HG02610 (cell line): ENCODE results near the gene NOXO1.

Source experiments
- ATAC-seq: cut with Tn5 transposase; IDR thresholded peaks from one replicate; pipeline ENCODE4 v1.9.1; 2021; ENCODE audit warnings: mild to moderate bottlenecking, moderate library complexity; ENCODE audit not compliant: unreplicated experiment

Gene NOXO1

DNA sequence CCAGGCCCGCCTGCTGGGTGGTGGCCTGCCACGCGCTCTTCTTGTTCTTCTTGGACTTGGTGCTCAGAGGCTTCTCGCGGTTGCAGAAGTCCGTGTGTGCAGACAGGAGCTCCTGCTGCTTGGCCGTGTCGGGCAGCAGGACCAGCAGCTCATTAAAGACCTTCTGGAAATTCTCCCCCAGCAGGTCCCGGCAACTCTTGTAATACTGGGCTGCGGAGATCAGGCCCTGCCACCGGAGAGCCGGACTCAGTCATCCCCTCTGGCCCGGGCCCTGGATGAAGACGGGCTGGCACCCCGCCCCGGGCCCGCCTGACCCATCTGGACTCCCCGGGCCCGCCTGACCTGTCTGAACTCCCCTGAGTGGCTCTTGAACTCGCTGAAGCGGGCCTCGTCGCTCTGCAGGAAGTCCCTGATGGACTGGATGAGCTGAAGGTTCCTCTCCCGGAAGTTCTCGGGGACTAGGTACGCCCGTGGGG, 17.1 kb upstream of the NOXO1 start:
- ATAC-seq: no peak

DNA sequence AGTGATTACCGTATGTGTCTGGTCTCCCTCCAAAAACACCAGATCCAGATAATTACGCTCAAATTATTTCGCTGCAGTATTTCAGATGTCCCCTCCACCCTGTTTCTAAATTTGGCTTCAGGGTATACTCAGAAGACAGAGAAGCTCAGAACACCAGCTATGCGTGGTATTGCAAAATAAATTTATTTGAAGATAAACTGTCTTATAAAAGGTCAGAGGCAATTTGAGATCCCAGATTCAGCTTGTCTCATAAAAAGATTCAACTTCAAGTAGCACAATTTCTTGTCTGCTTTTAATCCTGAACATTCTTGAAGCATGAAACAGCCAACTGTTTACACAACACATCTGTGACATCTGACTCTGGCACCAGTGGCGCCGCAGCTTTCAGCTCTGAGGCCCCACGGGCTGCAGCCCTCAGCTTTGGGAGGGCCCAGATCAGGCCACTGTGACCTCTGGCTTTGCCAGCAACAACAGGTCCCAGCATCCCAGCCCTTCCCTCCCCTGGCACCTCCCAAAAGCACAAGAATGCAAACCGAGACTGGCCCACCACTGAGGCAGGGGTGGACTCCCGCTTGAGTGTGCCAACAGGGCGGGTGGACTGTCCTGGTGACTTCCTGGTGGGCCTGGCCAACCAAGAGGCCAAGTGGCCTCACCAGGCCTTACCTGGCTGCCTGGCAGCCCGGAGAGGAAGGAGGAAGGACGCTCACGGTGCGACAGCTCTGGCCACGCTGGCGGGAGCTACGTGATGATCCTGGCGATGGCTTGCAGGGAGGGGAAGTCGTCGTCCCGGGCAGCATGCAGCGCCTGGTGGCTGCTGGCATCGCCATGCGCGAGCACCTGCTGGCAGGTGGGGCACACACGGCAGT, 16.5 kb upstream of the NOXO1 start:
- no peak for ATAC-seq

DNA sequence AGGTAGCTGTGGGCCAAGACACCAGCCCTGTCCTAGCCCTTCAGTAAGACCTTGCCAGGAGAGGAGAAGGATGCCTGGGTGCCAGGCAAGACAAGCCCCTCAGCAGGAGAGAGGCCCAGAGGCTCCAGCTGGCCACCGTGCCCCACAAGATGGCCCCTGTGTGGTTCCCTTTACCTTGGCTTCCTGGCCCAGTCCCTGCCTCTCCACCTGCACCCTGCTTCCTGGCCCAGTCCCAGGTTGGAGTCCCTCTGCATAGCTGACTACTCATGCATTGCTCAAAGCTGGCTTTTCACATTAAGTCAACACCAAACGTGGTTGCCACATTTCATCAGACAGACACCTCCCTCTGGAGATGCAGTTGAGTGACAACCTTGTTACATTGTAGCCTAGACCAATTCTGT, 12.5 kb upstream of the NOXO1 start:
- no peak for ATAC-seq

DNA sequence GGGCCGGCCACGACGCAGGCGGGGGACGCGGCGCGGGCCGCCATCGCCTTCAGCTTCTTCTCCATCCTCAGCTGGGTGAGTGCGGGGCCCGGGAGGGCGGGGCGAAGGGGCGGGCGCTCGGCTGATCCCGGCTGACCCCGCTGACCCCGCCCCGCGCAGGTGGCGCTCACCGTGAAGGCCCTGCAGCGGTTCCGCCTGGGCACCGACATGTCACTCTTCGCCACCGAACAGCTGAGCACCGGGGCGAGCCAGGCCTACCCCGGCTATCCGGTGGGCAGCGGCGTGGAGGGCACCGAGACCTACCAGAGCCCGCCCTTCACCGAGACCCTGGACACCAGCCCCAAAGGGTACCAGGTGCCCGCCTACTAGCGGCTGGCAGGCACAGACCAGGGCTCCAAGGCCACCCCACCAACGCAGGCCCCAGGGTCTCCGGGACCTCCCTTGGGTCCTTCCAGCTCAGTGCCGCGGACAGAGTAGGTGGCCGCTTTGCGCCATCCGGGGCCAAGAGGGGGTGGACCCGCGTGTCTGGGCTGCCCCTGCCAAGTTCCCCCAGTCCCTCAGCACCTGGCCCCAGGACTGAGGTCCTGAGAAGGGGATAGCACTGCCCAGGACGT, 11.5 kb upstream of the NOXO1 start:
- no peak for ATAC-seq

DNA sequence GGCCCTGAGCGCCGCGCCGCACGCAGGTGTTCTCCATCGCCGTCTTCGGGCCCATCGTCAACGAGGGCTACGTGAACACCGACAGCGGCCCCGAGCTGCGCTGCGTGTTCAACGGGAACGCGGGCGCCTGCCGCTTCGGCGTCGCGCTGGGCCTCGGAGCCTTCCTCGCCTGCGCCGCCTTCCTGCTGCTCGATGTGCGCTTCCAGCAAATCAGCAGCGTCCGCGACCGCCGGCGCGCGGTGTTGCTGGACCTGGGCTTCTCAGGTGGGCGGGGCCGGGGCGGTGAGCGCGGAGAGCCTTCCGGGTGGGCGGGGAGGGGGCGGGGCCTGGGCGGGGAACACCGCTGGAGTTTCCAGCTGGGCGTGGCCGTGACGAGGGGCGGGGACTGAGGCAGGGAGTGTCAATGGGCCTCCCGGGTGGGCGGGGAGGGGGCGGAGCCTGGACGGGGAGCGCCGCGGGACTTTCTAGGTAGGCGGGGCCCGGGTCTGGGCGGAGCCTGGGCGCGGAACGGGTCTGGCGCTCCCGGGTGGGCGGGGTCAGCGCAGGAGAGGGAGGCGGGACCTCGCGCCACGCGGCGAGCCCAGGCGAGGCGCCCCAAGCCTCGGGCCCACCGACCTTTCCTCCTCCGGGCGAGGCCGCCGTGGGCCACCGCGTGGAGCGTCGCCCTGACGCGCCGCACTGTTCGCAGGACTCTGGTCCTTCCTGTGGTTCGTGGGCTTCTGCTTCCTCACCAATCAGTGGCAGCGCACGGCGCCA, 10.9 kb upstream of the NOXO1 start:
- peak; percentile 44 for ATAC-seq

DNA sequence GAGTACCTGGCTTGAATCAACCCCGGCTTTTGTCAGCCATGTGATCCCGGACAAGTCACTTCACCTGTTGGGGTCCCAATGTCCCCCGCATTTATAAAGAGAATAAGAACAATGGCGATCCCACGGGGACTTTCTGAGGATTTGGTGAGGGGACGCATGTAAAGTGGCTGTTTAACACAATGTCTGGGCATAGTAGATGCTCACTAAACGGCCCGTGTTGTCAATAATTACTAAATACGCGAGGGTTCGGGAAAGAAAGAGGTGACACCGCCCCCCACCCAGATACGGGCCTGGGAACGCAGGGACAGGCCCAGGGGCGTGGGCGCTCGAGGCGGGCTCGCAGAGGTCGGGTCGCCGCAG, 10.3 kb upstream of the NOXO1 start:
- no peak for ATAC-seq

DNA sequence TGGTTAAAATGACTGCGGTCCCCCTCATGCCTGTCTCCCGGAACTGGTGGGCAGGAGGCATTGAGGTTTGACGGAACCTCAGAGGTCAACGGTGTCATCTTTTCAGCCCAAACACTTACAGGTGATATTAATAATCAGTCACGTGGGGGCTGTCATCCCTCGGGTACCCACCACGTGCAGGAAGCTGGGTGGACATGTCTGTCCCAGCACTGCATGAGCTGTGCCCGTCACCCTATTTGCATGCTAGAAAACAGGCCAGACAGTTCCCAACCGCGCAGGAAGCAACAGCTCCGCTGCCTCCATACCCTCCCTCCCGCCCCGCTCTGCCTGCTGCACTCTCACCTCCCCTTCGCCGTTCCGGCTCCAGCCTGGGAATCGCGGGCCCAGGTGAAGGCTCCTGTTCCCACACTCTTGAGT, 9.9 kb upstream of the NOXO1 start:
- no peak for ATAC-seq

DNA sequence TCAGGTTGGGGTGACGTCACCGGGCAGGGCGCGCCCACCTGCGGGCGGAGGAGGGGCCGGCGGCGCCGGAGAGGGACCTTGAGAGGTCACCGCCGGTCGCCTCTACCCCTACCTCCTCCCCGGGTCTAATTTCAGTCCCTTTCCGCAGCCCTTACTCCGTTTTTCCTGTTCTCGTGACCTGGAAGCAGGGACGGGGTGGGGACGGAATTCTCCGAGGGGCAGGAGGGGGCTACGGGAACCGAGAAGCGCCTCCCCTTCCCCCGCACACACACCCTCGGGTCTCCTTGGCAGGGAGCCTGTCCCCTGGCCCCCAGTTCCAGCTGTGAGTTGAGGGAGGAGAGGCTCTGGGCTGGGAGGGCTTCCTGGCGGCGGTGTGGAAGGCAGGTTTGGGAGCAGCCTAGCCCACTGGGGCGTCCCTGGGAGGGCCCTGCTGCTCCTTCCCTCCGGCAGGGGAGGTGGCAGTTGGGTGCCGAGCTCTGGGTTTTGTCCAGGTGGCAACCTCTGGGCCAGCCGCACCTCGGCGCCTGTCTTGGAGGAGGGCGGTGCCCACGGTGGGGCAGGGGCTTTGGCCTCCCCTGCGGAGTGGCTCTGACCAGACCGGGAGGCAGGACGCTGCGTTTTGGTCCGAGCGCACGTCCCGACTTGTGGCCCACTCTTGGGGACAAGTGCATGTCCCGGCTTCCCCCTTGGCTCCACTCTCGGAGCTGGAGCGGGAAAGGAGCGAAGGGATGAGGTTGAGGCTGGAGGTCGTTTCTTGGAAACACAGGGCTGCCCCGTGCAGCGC, 9.3 kb upstream of the NOXO1 start:
- no peak for ATAC-seq

DNA sequence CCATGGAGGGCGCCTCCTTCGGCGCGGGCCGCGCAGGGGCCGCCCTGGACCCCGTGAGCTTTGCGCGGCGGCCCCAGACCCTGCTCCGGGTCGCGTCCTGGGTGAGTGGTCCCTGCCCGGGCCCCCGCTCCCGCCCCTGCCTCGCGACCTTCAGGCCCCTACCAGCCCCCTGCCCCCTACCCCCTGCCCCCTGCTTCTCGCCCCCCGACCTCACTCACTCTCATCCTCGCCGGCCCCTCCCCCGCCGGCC, 8.8 kb upstream of the NOXO1 start:
- no peak for ATAC-seq

DNA sequence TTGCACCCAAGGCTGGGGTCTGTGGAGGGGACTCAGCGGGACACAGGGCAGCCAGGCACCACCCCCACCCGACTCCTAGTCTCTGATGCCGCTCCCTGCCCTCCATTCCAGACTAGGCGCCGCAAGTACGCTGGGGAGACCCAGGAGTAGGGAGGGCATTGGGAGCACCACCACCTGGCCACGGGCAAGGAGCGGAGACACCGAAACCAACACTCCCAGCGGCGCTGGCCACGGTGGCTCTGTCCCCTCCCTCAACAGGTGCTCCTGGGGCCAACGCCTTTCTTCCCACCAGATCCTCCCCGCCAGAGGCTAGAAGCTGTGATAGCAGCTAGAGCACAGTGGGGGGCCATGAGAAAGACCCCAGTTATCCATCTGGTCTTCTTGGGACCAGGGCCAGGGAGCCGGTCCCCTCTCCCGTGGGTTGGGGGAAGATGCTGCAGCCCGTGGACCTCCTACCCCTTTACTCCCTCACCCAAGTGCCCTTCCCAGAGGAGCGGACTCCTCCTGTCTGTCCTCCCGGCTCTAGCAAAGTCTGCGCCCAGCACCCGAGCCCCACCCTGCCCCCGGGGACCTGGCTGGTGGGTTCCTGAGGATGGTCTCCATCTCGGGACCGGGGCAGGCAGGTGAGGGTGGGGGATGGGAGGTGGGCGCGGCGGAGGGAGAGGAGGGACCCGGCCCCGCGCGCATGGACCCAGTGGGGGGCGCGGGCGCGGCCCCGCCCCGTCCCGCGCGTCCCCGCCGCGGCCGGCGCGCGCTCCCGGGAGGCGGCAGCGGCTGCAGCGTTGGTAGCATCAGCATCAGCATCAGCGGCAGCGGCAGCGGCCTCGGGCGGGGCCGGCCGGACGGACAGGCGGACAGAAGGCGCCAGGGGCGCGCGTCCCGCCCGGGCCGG, 8.2 kb upstream of the NOXO1 start, which contains the start of gene SYNGR3:
Gene SYNGR3 (plus strand): TSS at position 762 of the 892 bp plus-strand sequence. CDS start 133 bp downstream, outside the sequence.
- ATAC-seq: no peak

DNA sequence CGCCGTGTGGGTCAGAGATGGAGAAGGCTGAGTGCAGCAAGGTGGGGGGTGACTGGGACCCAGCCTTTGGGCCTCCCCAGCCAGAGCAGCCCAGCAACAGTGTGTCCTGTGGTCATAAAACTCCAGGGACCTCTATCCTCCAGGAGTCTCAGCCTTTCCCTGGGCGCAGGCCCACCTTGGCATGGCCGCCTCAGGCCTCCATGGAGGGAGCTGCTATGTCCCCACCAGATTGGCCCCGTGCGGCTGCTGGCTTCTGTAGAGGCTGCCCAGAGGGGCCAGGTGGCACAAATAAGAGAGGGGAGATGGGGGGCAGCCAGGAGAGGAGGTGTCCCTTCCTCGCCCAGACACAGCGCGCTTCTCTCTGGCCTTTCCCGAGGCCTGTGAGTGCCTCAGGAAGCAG, 5.9 kb upstream of the NOXO1 start:
- no peak for ATAC-seq

DNA sequence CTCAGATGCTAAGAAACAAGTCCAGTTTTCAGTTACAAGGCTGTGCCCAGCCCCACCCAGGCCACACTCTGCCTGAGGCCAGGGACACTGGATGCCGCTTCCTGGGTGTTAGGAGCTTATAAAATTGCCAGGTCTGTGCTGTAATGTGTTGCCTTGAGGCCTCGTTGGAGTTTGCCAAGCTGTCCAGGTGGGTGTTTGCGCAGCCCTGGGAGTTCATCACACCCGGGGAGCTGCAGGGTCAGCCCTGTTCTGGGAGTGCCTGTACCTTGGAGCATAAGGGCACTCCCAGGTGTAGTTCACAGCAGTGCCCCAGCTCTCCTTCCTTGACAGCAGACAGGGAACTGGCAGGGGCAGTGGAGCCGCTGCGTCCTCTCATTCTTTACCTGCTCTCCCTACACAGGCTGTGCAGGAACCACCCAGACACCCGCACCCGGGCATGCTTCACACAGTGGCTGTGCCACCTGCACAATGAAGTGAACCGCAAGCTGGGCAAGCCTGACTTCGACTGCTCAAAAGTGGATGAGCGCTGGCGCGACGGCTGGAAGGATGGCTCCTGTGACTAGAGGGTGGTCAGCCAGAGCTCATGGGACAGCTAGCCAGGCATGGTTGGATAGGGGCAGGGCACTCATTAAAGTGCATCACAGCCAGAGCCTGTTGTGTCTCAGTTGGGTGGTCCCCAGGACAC, 4.3 kb upstream of the NOXO1 start:
- no peak for ATAC-seq

DNA sequence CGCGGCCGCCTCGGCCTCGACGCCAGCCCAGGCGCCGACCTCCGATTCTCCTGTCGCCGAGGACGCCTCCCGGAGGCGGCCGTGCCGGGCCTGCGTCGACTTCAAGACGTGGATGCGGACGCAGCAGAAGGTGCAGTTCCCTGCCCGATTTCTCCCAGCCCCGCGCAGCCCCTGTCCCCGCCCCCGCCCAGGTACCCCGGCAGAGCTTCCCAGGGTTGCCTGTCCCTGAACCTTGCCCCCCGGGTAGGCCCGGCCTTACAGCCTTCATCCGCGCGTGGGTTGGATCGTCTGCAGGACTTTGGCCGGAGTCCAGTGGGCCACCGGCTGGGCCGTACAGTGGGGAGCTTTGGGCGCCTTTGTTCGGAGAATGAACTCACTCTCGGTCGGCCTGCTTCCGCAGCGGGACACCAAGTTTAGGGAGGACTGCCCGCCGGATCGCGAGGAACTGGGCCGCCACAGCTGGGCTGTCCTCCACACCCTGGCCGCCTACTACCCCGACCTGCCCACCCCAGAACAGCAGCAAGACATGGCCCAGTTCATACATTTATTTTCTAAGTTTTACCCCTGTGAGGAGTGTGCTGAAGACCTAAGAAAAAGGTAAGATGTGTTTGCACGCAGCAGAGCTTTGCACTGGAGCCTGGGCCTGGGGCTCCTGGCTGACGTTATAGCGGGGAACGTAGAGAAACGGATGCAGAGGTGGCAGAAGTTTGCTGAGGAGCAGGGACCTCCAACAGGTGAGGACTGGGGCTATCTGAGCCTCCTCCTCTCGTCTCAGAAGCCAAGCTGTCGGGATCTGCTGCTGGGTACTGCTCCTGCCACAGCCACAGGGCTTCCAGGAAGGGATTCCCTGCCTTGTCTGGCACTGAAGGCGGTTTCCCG, 3.3 kb upstream of the NOXO1 start:
- peak; percentile 15 for ATAC-seq

DNA sequence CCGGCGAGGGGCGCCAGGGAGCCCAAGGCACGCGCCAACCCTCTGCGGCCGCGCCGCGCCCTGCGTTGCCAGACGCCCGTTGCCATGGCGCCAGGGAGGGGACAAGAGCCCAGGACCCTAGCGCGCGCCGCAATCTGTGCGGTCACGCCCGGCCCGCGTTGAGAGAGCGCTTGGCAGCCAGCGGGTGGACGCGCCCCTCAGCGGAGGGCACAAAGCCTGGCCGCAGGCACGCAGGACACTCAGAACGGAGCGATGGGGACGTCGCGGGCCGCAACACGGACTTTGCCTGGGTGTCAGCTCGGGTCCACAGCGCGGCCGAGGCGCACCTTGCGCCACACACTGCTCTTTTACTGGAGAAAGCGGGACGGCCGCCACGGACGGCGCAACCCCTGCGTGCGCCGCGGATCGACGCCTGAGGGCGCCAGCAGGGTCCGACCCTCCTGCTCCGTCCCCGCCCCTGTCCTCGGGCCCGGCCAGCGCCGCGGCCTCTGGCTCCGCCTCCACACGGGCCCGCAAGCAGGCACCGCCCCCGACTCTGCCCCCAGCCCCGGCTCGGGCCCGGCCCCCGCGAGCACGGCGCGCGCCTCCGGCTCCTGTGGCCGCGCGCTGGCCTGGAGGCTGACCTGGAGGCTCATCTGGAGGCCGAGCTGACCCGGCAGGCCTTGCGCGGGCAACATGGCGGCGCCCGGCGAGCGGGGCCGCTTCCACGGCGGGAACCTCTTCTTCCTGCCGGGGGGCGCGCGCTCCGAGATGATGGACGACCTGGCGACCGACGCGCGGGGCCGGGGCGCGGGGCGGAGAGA, 2.5 kb upstream of the NOXO1 start, which contains the start of gene GFER:
Gene GFER (plus strand): TSS at position 650 of the 803 bp plus-strand sequence. CDS start 26 bp downstream, at position 676.
- ATAC-seq: peak; percentile 78

DNA sequence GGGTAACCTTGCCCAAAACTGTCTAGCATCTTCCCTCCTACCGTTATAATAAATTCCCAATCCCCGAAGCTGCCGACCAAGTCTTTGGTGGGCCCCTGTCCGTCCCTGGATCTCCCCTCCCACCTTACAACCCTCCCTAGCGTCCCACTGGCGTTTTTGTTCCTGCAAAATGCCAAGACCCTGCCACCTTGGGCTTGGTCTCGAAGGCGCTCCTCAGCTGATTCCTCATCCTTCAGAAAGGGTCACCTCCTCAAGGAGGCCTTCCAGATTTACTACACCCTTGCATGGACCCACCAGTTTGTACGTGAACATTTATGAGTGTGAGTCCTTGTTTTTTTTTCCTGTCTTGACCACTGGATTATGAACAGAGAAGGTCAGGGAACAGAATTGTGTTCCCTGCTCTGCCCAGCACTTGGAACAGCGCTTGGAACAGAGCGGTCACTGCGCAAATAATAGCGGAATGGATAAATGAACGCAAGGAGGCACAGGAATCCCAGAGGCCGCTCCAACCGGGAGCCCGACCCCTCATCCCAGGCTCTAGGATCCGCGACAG, 1.8 kb upstream of the NOXO1 start:
- no peak for ATAC-seq

DNA sequence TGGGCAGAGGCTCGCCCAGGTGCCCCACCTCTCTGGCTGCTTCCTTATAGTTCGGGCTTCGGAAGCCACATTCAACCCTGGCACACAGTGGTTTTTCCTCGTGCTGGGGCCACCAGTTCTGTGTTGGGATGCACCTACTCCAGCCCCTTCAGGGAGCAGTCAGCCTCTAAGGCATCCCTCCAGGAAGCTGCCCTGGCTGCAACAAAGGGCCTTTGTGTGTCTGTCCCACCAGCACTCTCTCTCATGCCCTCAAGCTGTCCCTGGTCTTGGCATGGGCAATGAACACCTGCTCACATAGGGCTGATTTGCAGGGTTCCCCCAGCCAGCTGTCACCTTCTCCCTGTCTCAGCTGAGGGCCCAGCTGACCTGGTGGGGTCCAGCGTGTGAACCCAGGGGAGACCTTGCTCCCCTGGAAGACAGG, 754 bp upstream of the NOXO1 start:
- ATAC-seq: no peak

DNA sequence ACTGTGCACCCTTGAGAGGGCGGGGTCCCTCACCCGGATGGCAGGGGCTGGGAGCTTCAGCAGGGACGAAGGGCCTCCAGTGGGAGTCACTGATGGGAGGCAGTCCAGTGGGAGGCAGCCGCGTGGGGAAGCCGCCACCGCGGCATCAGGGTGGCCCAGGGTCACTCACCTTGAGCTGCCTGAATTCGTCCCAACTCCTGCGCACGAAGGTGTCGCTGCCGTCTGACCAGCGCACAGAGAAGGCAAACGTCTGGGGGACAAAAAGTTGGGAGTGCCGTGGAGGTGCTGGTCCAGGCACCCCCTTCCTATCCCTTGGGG, 540 bp downstream of the NOXO1 start:
- no peak for ATAC-seq
